PC-9 (cell line): ENCODE results near the gene SUFU. TPM values are rescaled to one million over a fixed set of nuclear protein-coding genes. Genes with fewer than 3 reads are reported as not detected.

ENCODE experiments used
- BruUV-seq: library from RNA; stranded (reverse); fragments of 400-500 nt; replicated peaks from 2 replicates; lab custom pipeline; 2021; lab: Mats Ljungman, UMichigan
- CTCF ChIA-PET: fragments of 300-600 bp; sonication (Branson Sonifier 250); formaldehyde crosslinking; loops from one replicate; lab custom pipeline; 2022; ENCODE audit warnings: antibody characterized with exemption; lab: Charles Lee
- POLR2A ChIA-PET: fragments of 300-600 bp; sonication (Branson Sonifier 250); formaldehyde crosslinking; loops from one replicate; lab custom pipeline; 2022; ENCODE audit warnings: antibody characterized with exemption; ENCODE audit not compliant: unreplicated experiment; lab: Charles Lee
- DNase-seq, 2 experiments: peaks; one replicate each; pipeline versions ENCODE4 v3.0.0 to v3.0.0-alpha.2; 2015 to 2022; ENCODE audit warnings: mixed read lengths in 1 of 2
- H2AFZ ChIP-seq: fragments of 200-600 bp; sonication (generic); 2 replicates; pipeline ENCODE4 v1.8.1; 2017; ENCODE audit warnings: antibody characterized with exemption
- H3F3A ChIP-seq: fragments of 200-600 bp; sonication (generic); 2 replicates; pipeline ENCODE4 v1.8.1; 2017; ENCODE audit warnings: antibody characterized with exemption, mild to moderate bottlenecking, low read depth; ENCODE audit not compliant: insufficient read depth
- H3K27ac ChIP-seq: fragments of 200-600 bp; sonication (generic); 2 replicates; pipeline ENCODE4 v1.6.1; 2016; ENCODE audit warnings: mixed run types
- H3K27me3 ChIP-seq: fragments of 200-600 bp; sonication (generic); 2 replicates; pipeline ENCODE4 v1.6.1; 2016; ENCODE audit warnings: low read depth, mixed run types; ENCODE audit not compliant: insufficient read depth
- H3K36me3 ChIP-seq: fragments of 200-600 bp; sonication (generic); 2 replicates; pipeline ENCODE4 v1.6.1; 2016; ENCODE audit warnings: low read depth, mixed run types
- H3K4me1 ChIP-seq: fragments of 200-600 bp; sonication (generic); replicated peaks from 2 replicates; pipeline ENCODE4 v1.6.1; 2016; ENCODE audit warnings: mixed run types; ENCODE audit not compliant: insufficient read depth
- H3K4me2 ChIP-seq: fragments of 200-600 bp; sonication (generic); 2 replicates; pipeline ENCODE4 v1.6.1; 2017; ENCODE audit warnings: mixed run types
- H3K4me3 ChIP-seq: fragments of 200-600 bp; sonication (generic); 2 replicates; pipeline ENCODE4 v1.6.1; 2016; ENCODE audit warnings: mixed run types
- H3K79me2 ChIP-seq: fragments of 200-600 bp; sonication (generic); 2 replicates; pipeline ENCODE4 v1.6.1; 2017; ENCODE audit warnings: low read depth, mixed run types
- H3K9me2 ChIP-seq: fragments of 200-600 bp; sonication (generic); 2 replicates; pipeline ENCODE4 v1.8.1; 2017; ENCODE audit warnings: mild to moderate bottlenecking; ENCODE audit not compliant: insufficient read depth
- H3K9me3 ChIP-seq: fragments of 200-600 bp; sonication (generic); 2 replicates; pipeline ENCODE4 v1.8.1; 2016; ENCODE audit warnings: low read depth; ENCODE audit not compliant: insufficient read depth
- H4K20me1 ChIP-seq: fragments of 200-600 bp; sonication (generic); 2 replicates; pipeline ENCODE4 v1.8.1; 2017; ENCODE audit not compliant: insufficient read depth
- EZH2 ChIP-seq: fragments of 200-600 bp; sonication (generic); IDR thresholded peaks from 2 replicates; pipeline ENCODE4 v1.8.0; 2017; ENCODE audit warnings: antibody characterized with exemption, low read depth
- intact Hi-C: fragments of 100-400 bp; cut with micrococcal nuclease; formaldehyde crosslinking; loops from one replicate; pipeline ENCODE4 v1.10.0; 2022; ENCODE audit not compliant: unreplicated experiment
- total RNA-seq: library from RNA; stranded (reverse); gene quantifications from 2 replicates; pipeline ENCODE4 v1.2.3, GENCODE V29; 2021
- TF ChIP-seq, protein P1 (sequence below): fragments of 200-600 bp; sonication (generic); conservative IDR thresholded peaks from 2 replicates; pipeline ENCODE4 v1.6.1; 2017; ENCODE audit warnings: mixed run types, antibody characterized with exemption, mild to moderate bottlenecking, moderate library complexity

SUFU gene
- total RNA-seq, 1 experiment from 2014 or later: 20.2 TPM

- DNase-seq: no peak
- H3K4me3 ChIP-seq: no peak overlapping the region
- H4K20me1 ChIP-seq: no peaks in the 10 kb centered on the region
- intact Hi-C loops: no loop called here
- H3K9me2 ChIP-seq: no peaks in the 10 kb centered on the region
- no peaks in the 10 kb centered on the region for H3K79me2 ChIP-seq
- BruUV-seq: no TSS peak
- H3K27ac ChIP-seq: peak overlapping the region; percentile 71
- no peak overlapping the region for H2AFZ ChIP-seq
- H3K4me1 ChIP-seq: peaks cover 55% of the 10 kb centered on the region
- H3K27me3 ChIP-seq: no peaks in the 10 kb centered on the region
- ChIA-PET POLR2A (no interaction called here), CTCF (no interaction called here)
- TF ChIP-seq EZH2: no peak
- TF ChIP-seq, protein P1, sequence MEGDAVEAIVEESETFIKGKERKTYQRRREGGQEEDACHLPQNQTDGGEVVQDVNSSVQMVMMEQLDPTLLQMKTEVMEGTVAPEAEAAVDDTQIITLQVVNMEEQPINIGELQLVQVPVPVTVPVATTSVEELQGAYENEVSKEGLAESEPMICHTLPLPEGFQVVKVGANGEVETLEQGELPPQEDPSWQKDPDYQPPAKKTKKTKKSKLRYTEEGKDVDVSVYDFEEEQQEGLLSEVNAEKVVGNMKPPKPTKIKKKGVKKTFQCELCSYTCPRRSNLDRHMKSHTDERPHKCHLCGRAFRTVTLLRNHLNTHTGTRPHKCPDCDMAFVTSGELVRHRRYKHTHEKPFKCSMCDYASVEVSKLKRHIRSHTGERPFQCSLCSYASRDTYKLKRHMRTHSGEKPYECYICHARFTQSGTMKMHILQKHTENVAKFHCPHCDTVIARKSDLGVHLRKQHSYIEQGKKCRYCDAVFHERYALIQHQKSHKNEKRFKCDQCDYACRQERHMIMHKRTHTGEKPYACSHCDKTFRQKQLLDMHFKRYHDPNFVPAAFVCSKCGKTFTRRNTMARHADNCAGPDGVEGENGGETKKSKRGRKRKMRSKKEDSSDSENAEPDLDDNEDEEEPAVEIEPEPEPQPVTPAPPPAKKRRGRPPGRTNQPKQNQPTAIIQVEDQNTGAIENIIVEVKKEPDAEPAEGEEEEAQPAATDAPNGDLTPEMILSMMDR: no peak
- H3F3A ChIP-seq: peaks cover 28% of the 10 kb centered on the region; the same call in 1 of the 2 replicates
- no peaks in the 10 kb centered on the region for H3K9me3 ChIP-seq
- H3K36me3 ChIP-seq: no peaks in the 10 kb centered on the region
- peak overlapping the region; percentile 80 for H3K4me2 ChIP-seq
Measured at GRCh38 chr10:102635377-102635776, 131.6 kb downstream of the SUFU start.

- no peak overlapping the region for H3K4me2 ChIP-seq
- intact Hi-C loops: no loop called here
- BruUV-seq: no TSS peak
- no peak for DNase-seq
- peaks cover 11% of the 10 kb centered on the region for H3F3A ChIP-seq
- no peak overlapping the region for H3K4me3 ChIP-seq
- H3K27ac ChIP-seq: no peak overlapping the region
- H3K9me2 ChIP-seq: no peaks in the 10 kb centered on the region
- POLR2A ChIA-PET: no interaction called here
- peaks cover 14% of the 10 kb centered on the region for H3K4me1 ChIP-seq
- no peak for TF ChIP-seq EZH2
- TF ChIP-seq, protein P1: no peak
- H3K9me3 ChIP-seq: no peaks in the 10 kb centered on the region
- peaks cover 6% of the 10 kb centered on the region for H3K79me2 ChIP-seq
- H3K27me3 ChIP-seq: no peaks in the 10 kb centered on the region
- no peaks in the 10 kb centered on the region for H3K36me3 ChIP-seq
- H2AFZ ChIP-seq: no peak overlapping the region
- CTCF ChIA-PET: no interaction called here
- H4K20me1 ChIP-seq: no peaks in the 10 kb centered on the region
Measured at GRCh38 chr10:102639537-102639936, 135.8 kb downstream of the SUFU start.

DNA sequence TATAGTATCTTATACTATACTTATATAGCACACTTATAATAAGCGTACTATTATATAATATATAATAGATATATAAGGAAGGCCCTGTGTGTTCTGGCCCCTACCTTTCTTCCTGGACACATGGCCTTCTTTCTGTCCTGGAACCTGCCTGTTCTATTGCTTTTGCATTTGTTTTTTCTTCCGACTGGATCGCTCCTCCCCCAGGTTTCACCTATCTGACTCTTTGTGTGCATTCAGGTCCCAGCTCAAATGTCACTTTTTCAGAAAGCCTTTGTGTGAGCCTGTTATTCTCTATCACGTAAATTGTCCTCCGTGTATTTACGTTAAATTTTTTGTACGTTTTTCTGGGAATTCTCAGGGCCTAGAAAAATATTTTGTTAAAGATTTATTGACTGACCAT, 137.6 kb downstream of the SUFU start:
- Histone ChIP-seq H3K27ac (peak overlapping the region; percentile 75), H3K79me2 (peaks cover 22% of the 10 kb centered on the region), H2AFZ (peak overlapping the region; percentile 89), H3K4me2 (peak overlapping the region; percentile 93), H3K9me2 (no peaks in the 10 kb centered on the region), H3F3A (peaks cover 26% of the 10 kb centered on the region), H3K4me3 (peak overlapping the region; percentile 70), H3K9me3 (no peaks in the 10 kb centered on the region), H3K36me3 (no peaks in the 10 kb centered on the region), H4K20me1 (no peaks in the 10 kb centered on the region), H3K27me3 (no peaks in the 10 kb centered on the region), H3K4me1 (no peaks in the 10 kb centered on the region)
- ChIA-PET CTCF (no interaction called here), POLR2A (interaction anchor here (0.6 kb wide), 2 partner anchors 28 to 338 kb away, joined by 4 to 6 read pairs; no protein-coding TSS in a partner anchor)
- no peak for DNase-seq
- TSS peak; percentile 53 for BruUV-seq
- intact Hi-C loops: loop anchor here (10.0 kb wide), 1 partner anchor 247 kb away; the partner anchor contains the start of gene NFKB2
- TF ChIP-seq, protein P1: no peak
- TF ChIP-seq EZH2: no peak
